ENCODE data around the gene CDH19. TPM values are rescaled to one million over a fixed set of nuclear protein-coding genes. Genes with fewer than 3 reads are reported as not detected.

CDH19 gene
- total RNA-seq, 4 donors from 2014 or later = 1.5 to 10.4 (median 3.0) TPM

GRCh38 chr18:66607632-66608031 lies 3.7 kb upstream of the CDH19 start:
- no peak for TF ChIP-seq POLR2A (IDR thresholded peaks at IDR 0.05)
- H3K4me1 ChIP-seq = no peaks in the 10 kb centered on the region
- H3K27ac ChIP-seq = no peak overlapping the region
- intact Hi-C loops (cut with DNase I; ENCODE audit: low total_unique reads) = no loop called here
- H3K36me3 ChIP-seq = no peaks in the 10 kb centered on the region
- H3K4me3 ChIP-seq = no peak overlapping the region
- DNase-seq = no peak
- H3K27me3 ChIP-seq = peaks cover 0 to 2% of the 10 kb centered on the region in 2 donors
- H3K9me3 ChIP-seq = no peaks in the 10 kb centered on the region

- DNase-seq = no peak
- Histone ChIP-seq H3K9me3 (no peaks in the 10 kb centered on the region), H3K4me1 (no peaks in the 10 kb centered on the region), H3K4me3 (no peak overlapping the region), H3K27ac (no peak overlapping the region), H3K36me3 (no peaks in the 10 kb centered on the region), H3K27me3 (no peaks in the 10 kb centered on the region)
- TF ChIP-seq CTCF (IDR thresholded peaks at IDR 0.05) (no peak), POLR2A (IDR thresholded peaks at IDR 0.05) (no peak)
- intact Hi-C loops (cut with DNase I; ENCODE audit: low total_unique reads) = no loop called here
These were observed 2.2 kb downstream of the CDH19 start for GRCh38 chr18:66601649-66602048.

- H3K27ac ChIP-seq = no peak overlapping the region
- H3K27me3 ChIP-seq = no peaks in the 10 kb centered on the region
- no peaks in the 10 kb centered on the region for H3K4me1 ChIP-seq
- TF ChIP-seq POLR2A (IDR thresholded peaks at IDR 0.05) (no peak), CTCF (IDR thresholded peaks at IDR 0.05) (no peak)
- no peak overlapping the region for H3K4me3 ChIP-seq
- H3K36me3 ChIP-seq = no peaks in the 10 kb centered on the region
- no peak for DNase-seq
- intact Hi-C loops (cut with DNase I; ENCODE audit: low total_unique reads) = no loop called here
- H3K9me3 ChIP-seq = no peaks in the 10 kb centered on the region
These were observed 4.7 kb downstream of the CDH19 start for GRCh38 chr18:66599190-66599589.

GRCh38 chr18:66587430-66587829 lies 16.5 kb downstream of the CDH19 start:
- DNase-seq = no peak
- Histone ChIP-seq H3K4me1 (no peaks in the 10 kb centered on the region), H3K27me3 (no peaks in the 10 kb centered on the region), H3K27ac (no peak overlapping the region), H3K36me3 (no peaks in the 10 kb centered on the region), H3K4me3 (no peak overlapping the region), H3K9me3 (no peaks in the 10 kb centered on the region)
- intact Hi-C loops (cut with DNase I; ENCODE audit: low total_unique reads) = no loop called here
- no peak for TF ChIP-seq CTCF (IDR thresholded peaks at IDR 0.05)
- no peak for TF ChIP-seq POLR2A (IDR thresholded peaks at IDR 0.05)

GRCh38 chr18:66582211-66582610 lies 21.7 kb downstream of the CDH19 start:
- Histone ChIP-seq H3K9me3 (no peaks in the 10 kb centered on the region), H3K27me3 (no peaks in the 10 kb centered on the region), H3K27ac (no peak overlapping the region), H3K4me3 (no peak overlapping the region), H3K36me3 (no peaks in the 10 kb centered on the region), H3K4me1 (no peaks in the 10 kb centered on the region)
- no peak for DNase-seq
- intact Hi-C loops (cut with DNase I; ENCODE audit: low total_unique reads) = no loop called here
- TF ChIP-seq POLR2A (IDR thresholded peaks at IDR 0.05) (no peak), CTCF (IDR thresholded peaks at IDR 0.05) (no peak)

GRCh38 chr18:66575263-66575662 lies 28.6 kb downstream of the CDH19 start:
- H3K4me3 ChIP-seq = no peak overlapping the region
- intact Hi-C loops (cut with DNase I; ENCODE audit: low total_unique reads) = no loop called here
- H3K27me3 ChIP-seq = no peaks in the 10 kb centered on the region
- no peak for TF ChIP-seq POLR2A (IDR thresholded peaks at IDR 0.05)
- no peak for TF ChIP-seq CTCF (IDR thresholded peaks at IDR 0.05)
- DNase-seq = no peak
- no peaks in the 10 kb centered on the region for H3K9me3 ChIP-seq
- H3K36me3 ChIP-seq = no peaks in the 10 kb centered on the region
- H3K27ac ChIP-seq = no peak overlapping the region
- H3K4me1 ChIP-seq = no peaks in the 10 kb centered on the region

Data from uterus (tissue), 4 donors.